Esophagus squamous epithelium (tissue), 5 donors: Measurements from ENCODE around the gene NFIB. TPM values are rescaled to one million over a fixed set of nuclear protein-coding genes. Genes with fewer than 3 reads are reported as not detected.

Experiments used
- DNase-seq: peaks from one replicate; lab custom pipeline; 2025; lab: John Stamatoyannopoulos, UW
- H3K27ac ChIP-seq, 4 donors: fragments of 200-600 bp; sonication (generic); one replicate each; pipeline ENCODE4 v1.5.1; 2016 to 2019; ENCODE audit warnings: mild to moderate bottlenecking in 1 of 4
- H3K27me3 ChIP-seq, 4 donors: fragments of 200-600 bp; sonication (generic); 1 replicate in 3 of 4; 2 replicates in 1 of 4; pipeline versions ENCODE4 v1.5.1 to v1.6.0; 2017 to 2021; ENCODE audit warnings: antibody characterized with exemption in 1 of 4
- H3K36me3 ChIP-seq, 3 donors: fragments of 200-600 bp; sonication (generic); one replicate each; pipeline ENCODE4 v1.5.1; 2016 to 2019
- H3K4me1 ChIP-seq, 3 donors: fragments of 200-600 bp; sonication (generic); one replicate each; pipeline ENCODE4 v1.5.1; 2017 to 2019
- H3K4me3 ChIP-seq, 4 donors: fragments of 200-600 bp; sonication (generic); 1 replicate in 3 of 4; 2 replicates in 1 of 4; pipeline ENCODE4 v1.5.1; 2016 to 2019; ENCODE audit warnings: mild to moderate bottlenecking in 2 of 4, moderate library complexity in 1 of 4
- H3K9me3 ChIP-seq, 3 donors: fragments of 200-600 bp; sonication (generic); one replicate each; pipeline ENCODE4 v1.5.1; 2016 to 2019
- CTCF ChIP-seq, 6 experiments: fragments of 450-650 bp in 4 of 6; fragments of 200-600 bp in 2 of 6; sonication (generic) in 2 of 6; IDR thresholded peaks; one replicate each; pipeline ENCODE4 v1.5.1; 2016 to 2019; ENCODE audit warnings: antibody characterized with exemption in 6 of 6, mild to moderate bottlenecking in 4 of 6, moderate library complexity in 4 of 6
- POLR2A ChIP-seq, 4 donors: fragments of 450-650 bp; IDR thresholded peaks; one replicate each; pipeline ENCODE4 v1.6.1; 2017; ENCODE audit warnings: antibody characterized with exemption in 4 of 4, mild to moderate bottlenecking in 4 of 4, moderate library complexity in 3 of 4
- WGBS, 2 donors: methylation state at CpG; one replicate each; pipeline ENCODE4 v1.1.5; 2018; 5-methylcytosine and 5-hydroxymethylcytosine counted together
- intact Hi-C: fragments of 100-400 bp; cut with DNase I; formaldehyde crosslinking; loops from one replicate; pipeline ENCODE4 v1.15.0; 2022
- total RNA-seq, 4 donors: library from RNA; depleted of rRNA; stranded (reverse); fragments of >200 nt; gene quantifications; one replicate each; pipeline ENCODE4 v1.1.0, GENCODE V29; 2016
- donor health status: DM: yes; HTN: yes; CAD: no.

Gene NFIB
- total RNA-seq, 4 donors from 2014 or later = 16.8 to 38.1 (median 23.0) TPM

GRCh38 chr9:14188011-14188410 is 125.9 kb downstream of the NFIB start:
- H3K9me3 ChIP-seq = no peaks in the 10 kb centered on the region
- H3K4me1 ChIP-seq = peaks cover 0 to 26% (median 0%) of the 10 kb centered on the region in 3 donors
- H3K27ac ChIP-seq = no peak overlapping the region
- intact Hi-C loops = no loop called here
- no peak overlapping the region for H3K4me3 ChIP-seq
- TF ChIP-seq CTCF (IDR thresholded peaks at IDR 0.05) (no peak), POLR2A (IDR thresholded peaks at IDR 0.05) (no peak)
- 56 to 64% methylated on average over 2 of the region's 2 CpGs for WGBS, 2 donors
- DNase-seq = no peak
- no peaks in the 10 kb centered on the region for H3K36me3 ChIP-seq
- no peaks in the 10 kb centered on the region for H3K27me3 ChIP-seq

GRCh38 chr9:14186096-14186495 is 127.8 kb downstream of the NFIB start:
- intact Hi-C loops = no loop called here

GRCh38 chr9:14185016-14185415 is 128.9 kb downstream of the NFIB start:
- WGBS, 2 donors = 86 to 87% methylated on average over 2 of the region's 2 CpGs
- Histone ChIP-seq H3K4me3 (no peak overlapping the region), H3K27ac (no peak overlapping the region), H3K36me3 (no peaks in the 10 kb centered on the region), H3K27me3 (no peaks in the 10 kb centered on the region), H3K9me3 (no peaks in the 10 kb centered on the region), H3K4me1 (peaks cover 0 to 50% (median 0%) of the 10 kb centered on the region in 3 donors)
- intact Hi-C loops = no loop called here
- no peak for DNase-seq
- TF ChIP-seq POLR2A (IDR thresholded peaks at IDR 0.05) (no peak), CTCF (IDR thresholded peaks at IDR 0.05) (no peak)

More at GRCh38 chr9:14186096-14186495, 127.8 kb downstream of the NFIB start:
- Histone ChIP-seq H3K27me3 (no peaks in the 10 kb centered on the region), H3K27ac (no peak overlapping the region), H3K9me3 (no peaks in the 10 kb centered on the region), H3K4me1 (peaks cover 0 to 39% (median 0%) of the 10 kb centered on the region in 3 donors), H3K4me3 (no peak overlapping the region), H3K36me3 (no peaks in the 10 kb centered on the region)
- TF ChIP-seq CTCF (IDR thresholded peaks at IDR 0.05) (no peak), POLR2A (IDR thresholded peaks at IDR 0.05) (no peak)
- WGBS, 2 donors = 59 to 63% methylated on average over 1 of the region's 1 CpG
- no peak for DNase-seq

GRCh38 chr9:14183001-14183400 is 130.9 kb downstream of the NFIB start:
- Histone ChIP-seq H3K4me1 (peaks cover 0 to 55% (median 0%) of the 10 kb centered on the region in 3 donors), H3K27me3 (no peaks in the 10 kb centered on the region), H3K27ac (no peak overlapping the region), H3K4me3 (no peak overlapping the region), H3K9me3 (no peaks in the 10 kb centered on the region), H3K36me3 (no peaks in the 10 kb centered on the region)
- DNase-seq = no peak
- WGBS, 2 donors = 79 to 89% methylated on average over 1 of the region's 1 CpG
- intact Hi-C loops = no loop called here
- TF ChIP-seq CTCF (IDR thresholded peaks at IDR 0.05) (no peak), POLR2A (IDR thresholded peaks at IDR 0.05) (no peak)

DNA sequence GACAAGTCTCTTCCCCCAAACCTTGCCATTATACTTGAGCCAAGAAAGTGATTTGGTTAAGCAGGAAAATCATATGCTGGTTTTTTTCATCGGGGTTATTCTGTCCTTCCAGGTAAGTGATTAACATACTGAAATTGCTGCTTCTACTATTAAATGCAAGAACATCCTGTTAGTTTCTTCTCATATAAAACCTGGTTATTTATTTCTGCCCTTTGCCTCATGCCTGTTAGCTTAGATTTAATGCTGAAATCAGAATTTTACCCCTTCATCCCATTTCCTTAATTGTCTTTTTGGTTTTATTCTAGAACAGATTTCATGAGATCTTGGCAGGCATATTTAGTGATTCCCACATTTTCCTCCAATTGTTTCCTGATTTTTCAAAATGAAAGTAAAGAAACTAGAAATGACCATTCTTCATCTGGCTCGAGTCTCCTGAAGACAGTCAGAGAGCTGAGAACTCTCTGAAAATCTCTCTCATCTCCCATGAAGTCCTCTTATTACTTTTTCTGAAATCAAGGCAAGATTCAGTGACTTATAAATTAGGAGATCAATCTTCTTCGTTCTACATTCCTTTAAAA is 132.9 kb downstream of the NFIB start:
- no peak for TF ChIP-seq CTCF (IDR thresholded peaks at IDR 0.05)
- no peak for TF ChIP-seq POLR2A (IDR thresholded peaks at IDR 0.05)
- no peaks in the 10 kb centered on the region for H3K27me3 ChIP-seq
- H3K27ac ChIP-seq = peak overlapping the region in 3 of 4 donors; percentile 38 to 75 (median 70)
- H3K4me3 ChIP-seq = peak overlapping the region in 2 of 4 donors; percentile 16 to 37
- peaks cover 0 to 39% (median 0%) of the 10 kb centered on the region in 3 donors for H3K4me1 ChIP-seq
- no peaks in the 10 kb centered on the region for H3K36me3 ChIP-seq
- H3K9me3 ChIP-seq = no peaks in the 10 kb centered on the region
- intact Hi-C loops = no loop called here
- DNase-seq = no peak
- 28 to 32% methylated on average over 3 of the region's 3 CpGs for WGBS, 2 donors
